ENCODE data around the gene SLC47A2.

SLC47A2 gene

DNA sequence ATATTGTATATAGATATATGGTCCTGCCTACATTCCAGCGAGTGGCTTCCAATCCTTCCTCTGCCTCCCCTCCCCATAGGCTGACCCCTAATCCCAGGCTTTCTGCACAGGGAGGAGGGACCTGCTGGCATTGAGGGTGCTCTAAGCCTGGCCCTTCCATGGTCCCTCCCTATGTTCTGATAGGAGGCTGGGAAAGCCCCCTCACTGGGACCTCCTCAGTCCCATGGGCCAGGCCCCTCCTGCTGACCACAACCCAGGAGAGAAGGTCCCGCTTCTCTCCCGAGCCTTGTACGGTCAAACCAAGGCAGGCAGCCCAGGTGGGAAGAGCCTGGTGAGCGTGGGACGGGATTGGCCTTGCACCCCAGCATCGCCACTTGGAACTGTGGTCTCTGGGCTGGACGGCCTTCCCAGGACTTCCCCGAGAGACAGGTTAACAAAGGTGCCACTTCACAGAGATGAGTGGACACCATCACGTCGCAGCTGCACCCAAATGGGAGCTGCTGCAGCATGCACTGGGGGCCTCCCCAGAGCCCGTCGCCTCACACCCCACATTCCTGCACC, 30.9 kb upstream of the SLC47A2 start:
- DNase-seq = no peak

DNA sequence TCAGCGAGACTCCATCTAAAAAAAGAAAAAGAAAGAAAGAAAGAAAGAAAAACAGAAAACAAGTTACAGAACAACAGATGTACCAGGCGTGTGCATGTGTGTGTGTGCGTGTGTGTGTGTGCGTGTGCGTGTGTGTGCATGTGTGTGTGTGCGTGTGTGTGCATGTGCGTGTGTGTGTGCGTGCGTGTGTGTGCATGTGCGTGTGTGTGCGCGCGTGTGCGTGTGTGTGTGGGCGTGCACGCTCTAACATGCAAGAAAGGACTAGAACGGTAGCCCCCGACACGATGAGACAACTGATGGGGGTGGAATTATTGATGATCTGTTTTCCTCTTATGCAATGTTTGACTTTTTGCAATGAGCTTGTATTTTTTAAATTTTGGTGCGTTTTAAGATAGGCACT, 30.1 kb upstream of the SLC47A2 start:
- DNase-seq = no peak

GRCh38 chr17:19744922-19745757, 28.8 kb upstream of the SLC47A2 start:
- DNase-seq = peak; percentile 58

DNA sequence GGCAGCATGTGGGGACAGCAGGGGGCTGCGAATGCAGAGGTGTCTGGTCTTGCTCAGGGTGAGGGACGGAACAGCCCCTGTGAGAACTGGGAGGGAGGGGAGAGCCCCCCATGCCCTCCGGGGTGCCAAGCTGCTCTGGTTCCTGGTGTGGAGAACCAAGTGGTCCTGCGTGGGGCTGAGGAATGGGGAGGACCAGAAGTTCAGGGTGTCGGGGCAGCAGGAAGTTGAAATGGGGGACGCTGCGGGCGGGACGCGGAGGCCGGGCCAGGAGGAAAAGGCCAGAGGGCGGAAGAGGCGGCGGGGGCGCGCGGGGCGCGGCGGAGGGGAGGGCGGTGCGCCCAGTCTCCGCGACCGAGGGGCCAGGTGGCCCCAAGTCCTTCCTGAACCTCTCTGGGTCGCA, 28.1 kb upstream of the SLC47A2 start:
- no peak for DNase-seq

- no peak for DNase-seq
These were observed 27.0 kb upstream of the SLC47A2 start for GRCh38 chr17:19743101-19744100.

DNA sequence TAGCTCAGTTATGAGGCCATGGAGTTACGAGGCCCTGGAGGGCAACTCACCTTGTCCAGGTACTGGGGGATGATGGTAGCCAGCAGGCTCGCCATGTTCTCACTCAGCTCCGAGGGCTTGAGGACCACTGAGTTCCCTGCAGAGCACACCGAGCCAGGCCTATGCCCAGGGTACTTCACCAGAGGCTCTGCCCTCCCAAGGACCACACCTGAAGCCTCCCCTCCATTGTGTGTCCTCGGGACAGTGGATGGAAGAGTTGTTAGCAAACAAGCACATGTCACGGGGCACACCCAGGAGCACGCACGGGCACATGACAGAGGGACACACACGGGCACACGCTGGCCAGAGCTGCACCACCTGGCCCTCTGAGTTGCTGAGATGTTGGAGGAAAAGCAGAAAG, 26.1 kb upstream of the SLC47A2 start:
- DNase-seq = no peak

DNA sequence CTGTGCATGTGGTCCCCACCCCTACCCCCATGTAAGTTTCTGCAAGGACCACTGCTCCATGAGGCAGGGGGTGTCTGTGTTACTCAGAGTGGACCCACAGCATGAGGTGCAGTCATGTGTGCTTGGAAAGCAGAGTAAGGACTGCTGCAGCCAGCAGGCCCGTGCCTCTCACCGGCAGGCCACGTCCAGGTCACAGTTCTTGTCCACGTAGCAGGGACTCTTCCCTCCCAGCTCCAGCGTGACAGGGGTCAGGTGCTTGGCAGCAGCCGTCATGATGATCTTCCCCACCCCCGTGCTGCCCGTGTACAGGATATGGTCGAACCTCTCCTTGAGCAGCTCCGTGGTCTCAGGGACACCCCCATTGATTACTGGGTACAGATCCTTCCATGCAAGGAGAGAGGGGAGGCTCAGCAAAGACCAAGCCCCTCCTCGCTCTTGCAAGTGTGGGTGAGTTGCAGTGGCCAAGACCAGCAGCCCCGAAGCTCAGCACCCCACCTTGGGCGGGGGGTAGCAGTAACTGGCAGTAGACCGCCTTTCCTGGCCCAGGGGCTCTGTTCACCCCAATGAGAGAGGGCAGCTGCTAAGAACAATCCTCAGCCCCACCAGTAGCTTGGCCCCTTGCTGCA, 25.6 kb upstream of the SLC47A2 start:
- DNase-seq = no peak

- DNase-seq = no peak
These were observed 24.5 kb upstream of the SLC47A2 start for GRCh38 chr17:19740933-19741332.

- no peak for DNase-seq
These were observed 23.1 kb upstream of the SLC47A2 start for GRCh38 chr17:19739241-19740201.

GRCh38 chr17:19738757-19739156, 22.4 kb upstream of the SLC47A2 start:
- no peak for DNase-seq

GRCh38 chr17:19738073-19738449, 21.7 kb upstream of the SLC47A2 start:
- no peak for DNase-seq

GRCh38 chr17:19737305-19738072, 21.1 kb upstream of the SLC47A2 start:
- DNase-seq = no peak

DNA sequence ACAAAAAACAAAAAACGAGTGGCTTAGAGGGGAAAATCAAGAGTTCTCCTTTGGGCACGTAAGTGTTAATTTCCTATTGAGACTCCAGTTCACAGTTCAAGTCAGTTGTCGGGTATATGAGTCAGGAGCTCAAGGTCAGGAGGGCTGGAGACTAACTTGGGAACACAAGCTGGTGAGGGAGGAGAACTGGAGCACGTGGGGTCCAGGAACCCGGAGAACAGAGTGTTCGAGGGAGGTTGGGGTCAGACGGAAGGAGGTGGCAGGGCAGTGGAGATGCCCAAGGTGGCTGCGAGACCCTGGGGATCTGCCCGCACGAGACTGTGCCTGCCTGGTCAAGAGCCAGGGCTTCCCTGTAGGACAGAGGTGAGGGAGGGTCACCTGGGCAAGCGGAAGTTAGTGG, 19.7 kb upstream of the SLC47A2 start:
- DNase-seq = no peak

GRCh38 chr17:19733953-19734526, 17.7 kb upstream of the SLC47A2 start:
- DNase-seq = no peak

GRCh38 chr17:19731626-19732025, 15.2 kb upstream of the SLC47A2 start:
- DNase-seq = no peak

DNA sequence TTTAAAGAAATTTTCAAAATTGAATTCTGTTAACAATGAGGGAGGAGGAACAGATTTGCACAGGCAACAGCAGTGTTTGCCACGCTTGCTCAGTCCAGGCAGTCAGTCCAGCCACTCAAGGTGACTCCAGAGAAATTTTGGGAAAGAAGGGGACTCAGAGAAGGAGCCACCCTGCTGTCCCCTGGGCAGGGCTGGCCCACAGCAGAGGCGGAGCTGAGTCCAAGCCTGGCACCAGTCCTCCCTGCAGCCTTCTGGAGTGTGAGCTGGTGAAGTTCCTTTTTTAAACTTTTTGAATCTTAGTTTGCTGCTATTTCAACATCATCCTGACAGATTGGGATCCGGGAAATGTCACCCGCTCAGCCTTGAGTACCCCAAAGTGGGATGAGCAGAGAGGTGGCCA, 14.5 kb upstream of the SLC47A2 start:
- DNase-seq = no peak

- no peak for DNase-seq
These were observed 13.5 kb upstream of the SLC47A2 start for GRCh38 chr17:19729900-19730299.

GRCh38 chr17:19728084-19728495, 11.7 kb upstream of the SLC47A2 start:
- peak; percentile 53 for DNase-seq

DNA sequence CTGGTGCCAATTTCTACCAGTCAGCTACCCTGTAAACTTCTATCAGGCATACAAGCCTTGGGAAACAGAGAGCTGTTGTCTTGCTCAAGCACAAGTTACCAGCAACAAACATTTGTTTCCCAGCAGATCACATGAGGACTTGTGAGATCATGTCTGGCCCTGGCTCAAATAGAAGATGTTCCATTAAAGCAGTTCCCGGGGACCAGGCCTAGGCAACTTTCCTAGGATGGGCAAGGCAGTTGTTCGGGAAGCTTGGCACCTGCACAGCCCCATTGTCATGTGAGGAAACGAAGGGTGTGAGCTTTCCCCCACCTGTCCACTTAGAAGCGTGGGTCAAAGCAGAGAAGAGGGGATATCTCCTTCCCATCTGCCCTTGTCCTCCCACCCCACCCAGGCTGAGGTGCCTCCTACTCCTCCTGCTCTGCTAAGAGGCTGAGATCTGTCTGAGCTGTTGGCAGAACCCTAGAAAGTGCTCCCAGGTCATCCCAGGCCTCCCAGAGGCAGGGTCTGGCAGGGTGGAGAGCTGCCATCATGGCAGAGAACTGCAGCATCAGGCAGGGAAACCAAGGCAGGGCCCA, 11.2 kb upstream of the SLC47A2 start:
- DNase-seq = peak; percentile 71

All from NCI-H226 (cell line).